ENCODE data around the gene NEXMIF. TPM values are rescaled to one million over a fixed set of nuclear protein-coding genes. Genes with fewer than 3 reads are reported as not detected.

NEXMIF gene
- total and polyA plus RNA-seq, 9 of the 15 experiments (the other 6 are each of a cell fraction or from before 2014, with no cell fraction given) = not detected

- Histone ChIP-seq H3K79me2 (ENCODE audit: control insufficient read depth, insufficient read depth, low read length) (no peaks in the 10 kb centered on the region), H2AFZ (ENCODE audit: low read depth, low read length) (no peak overlapping the region), H3K9me3 (replicated peaks; ENCODE audit: control insufficient read depth, insufficient read depth, low read depth, low read length) (no peaks in the 10 kb centered on the region), H3K27me3 (ENCODE audit: control insufficient read depth in 2 of 2, insufficient read depth in 2 of 2, low read length in 2 of 2) (no peaks in the 10 kb centered on the region), H3K9ac (ENCODE audit: insufficient read depth in 1 of 2, low read depth in 2 of 2, low read length in 2 of 2) (no peak overlapping the region), H3K9me1 (ENCODE audit: control insufficient read depth, insufficient read depth, low read length) (no peaks in the 10 kb centered on the region), H3K4me3 (no peak overlapping the region), H3K4me2 (ENCODE audit: insufficient read depth, low read length) (no peak overlapping the region), H3K4me1 (replicated peaks in 1 of 2; ENCODE audit: control insufficient read depth in 2 of 2, insufficient read depth in 2 of 2, low read length in 2 of 2) (no peaks in the 10 kb centered on the region), H3K27ac (ENCODE audit: extremely low read depth, low read depth, low read length) (no peak overlapping the region), H3K36me3 (ENCODE audit: control insufficient read depth, insufficient read depth, low read length) (no peaks in the 10 kb centered on the region), H4K20me1 (replicated peaks; ENCODE audit: control insufficient read depth, insufficient read depth, low read length) (no peaks in the 10 kb centered on the region)
- POLR2A ChIA-PET = no interaction called here
- ATAC-seq = no peak
- intact Hi-C loops (cut with micrococcal nuclease) = no loop called here
- 0% methylated on average over 5 of the region's 5 CpGs for WGBS (ENCODE audit: insufficient coverage, low coverage, missing lambda C conversion rate)
- DNase-seq (ENCODE audit: extremely low read depth in 1 of 4, low spot score in 3 of 4) = no peak
- TF ChIP-seq YY1 (IDR thresholded peaks at IDR 0.05; ENCODE audit: borderline replicate concordance in 1 of 3, control insufficient read depth in 1 of 3, extremely low read depth in 1 of 3, insufficient read depth in 3 of 3, insufficient read length in 1 of 3, insufficient replicate concordance in 2 of 3, low read depth in 1 of 3, low read length in 2 of 3) (no peak), PHB2 (IDR thresholded peaks at IDR 0.05; ENCODE audit: low read depth) (no peak), ZNF316 (IDR thresholded peaks at IDR 0.05) (no peak), CHCHD3 (CRISPR knock-in tag; IDR thresholded peaks at IDR 0.05) (no peak), E2F3 (CRISPR knock-in tag; IDR thresholded peaks at IDR 0.05) (no peak), ZNF239 (CRISPR knock-in tag; IDR thresholded peaks at IDR 0.05) (no peak), HNRNPH1 (optimal IDR thresholded peaks at IDR 0.05; ENCODE audit: low read depth, low read length) (no peak), L3MBTL2 (IDR thresholded peaks at IDR 0.05) (no peak), BMI1 (IDR thresholded peaks at IDR 0.05; ENCODE audit: low read length) (no peak)
- TF ChIP-seq, protein P1, sequence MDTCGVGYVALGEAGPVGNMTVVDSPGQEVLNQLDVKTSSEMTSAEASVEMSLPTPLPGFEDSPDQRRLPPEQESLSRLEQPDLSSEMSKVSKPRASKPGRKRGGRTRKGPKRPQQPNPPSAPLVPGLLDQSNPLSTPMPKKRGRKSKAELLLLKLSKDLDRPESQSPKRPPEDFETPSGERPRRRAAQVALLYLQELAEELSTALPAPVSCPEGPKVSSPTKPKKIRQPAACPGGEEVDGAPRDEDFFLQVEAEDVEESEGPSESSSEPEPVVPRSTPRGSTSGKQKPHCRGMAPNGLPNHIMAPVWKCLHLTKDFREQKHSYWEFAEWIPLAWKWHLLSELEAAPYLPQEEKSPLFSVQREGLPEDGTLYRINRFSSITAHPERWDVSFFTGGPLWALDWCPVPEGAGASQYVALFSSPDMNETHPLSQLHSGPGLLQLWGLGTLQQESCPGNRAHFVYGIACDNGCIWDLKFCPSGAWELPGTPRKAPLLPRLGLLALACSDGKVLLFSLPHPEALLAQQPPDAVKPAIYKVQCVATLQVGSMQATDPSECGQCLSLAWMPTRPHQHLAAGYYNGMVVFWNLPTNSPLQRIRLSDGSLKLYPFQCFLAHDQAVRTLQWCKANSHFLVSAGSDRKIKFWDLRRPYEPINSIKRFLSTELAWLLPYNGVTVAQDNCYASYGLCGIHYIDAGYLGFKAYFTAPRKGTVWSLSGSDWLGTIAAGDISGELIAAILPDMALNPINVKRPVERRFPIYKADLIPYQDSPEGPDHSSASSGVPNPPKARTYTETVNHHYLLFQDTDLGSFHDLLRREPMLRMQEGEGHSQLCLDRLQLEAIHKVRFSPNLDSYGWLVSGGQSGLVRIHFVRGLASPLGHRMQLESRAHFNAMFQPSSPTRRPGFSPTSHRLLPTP (IDR thresholded peaks at IDR 0.05; ENCODE audit: borderline replicate concordance, extremely low read depth, insufficient read length) = no peak
- no TSS peak for BruUV-seq (replicated peaks)
- in situ Hi-C loops (cut with MboI) = no loop called here
- CTCF ChIA-PET (ENCODE audit: low intra/inter-chr PET ratio) = no interaction called here
- no peak for FAIRE-seq
Measured at GRCh38 chrX:74804574-74804973, 120.7 kb downstream of the NEXMIF start.

Measured in K562 (cell line).